Daoy (cell line): ENCODE measurements around the gene SOCS3. TPM values are rescaled to one million over a fixed set of nuclear protein-coding genes. Genes with fewer than 3 reads are reported as not detected.
"Not testable (repeated sequence)": the region's sequence is repeated elsewhere in the genome, so short reads cannot be mapped to it uniquely, and the experiment has no call there.

Source experiments
- DNase-seq: peaks from one replicate; pipeline ENCODE4 v3.0.0-alpha.2; 2015; ENCODE audit warnings: low read depth
- total RNA-seq: library from RNA; depleted of rRNA; stranded (reverse); fragments of >200 nt; shearing (Covaris generic); gene quantifications from 2 replicates; pipeline ENCODE4 v1.2.3, GENCODE V29; 2014

Gene SOCS3
- total RNA-seq, 1 experiment from 2014 or later: 25.3 TPM

GRCh38 chr17:78349891-78350642 lies 9.8 kb downstream of the SOCS3 start:
- no peak for DNase-seq

GRCh38 chr17:78348055-78348770 lies 11.7 kb downstream of the SOCS3 start:
- DNase-seq: no peak

DNA sequence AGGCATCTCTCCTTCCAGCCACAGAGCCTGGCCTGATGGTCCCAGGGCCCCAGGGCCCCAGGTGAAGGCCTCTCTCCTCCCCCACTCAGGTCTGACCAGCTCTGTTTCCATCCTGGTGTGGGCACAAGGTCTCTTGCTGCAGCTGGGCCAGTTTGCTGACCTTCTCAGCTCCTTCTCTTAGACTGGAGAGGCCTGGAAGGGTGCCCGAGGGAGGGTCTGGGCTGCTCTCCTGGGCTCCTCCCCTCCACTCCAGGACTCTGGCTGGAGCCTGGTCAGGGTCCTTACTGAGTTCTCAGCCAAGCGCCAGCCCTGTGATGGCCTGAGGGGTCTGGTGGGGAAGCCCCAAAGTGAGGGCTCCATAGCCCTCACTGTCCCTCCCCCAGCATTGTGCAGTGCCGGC lies 12.4 kb downstream of the SOCS3 start:
- DNase-seq: no peak

- DNase-seq: no peak
Observed at GRCh38 chr17:78346605-78347250, 13.1 kb downstream of the SOCS3 start.

GRCh38 chr17:78345791-78346494 lies 13.9 kb downstream of the SOCS3 start:
- no peak for DNase-seq

DNA sequence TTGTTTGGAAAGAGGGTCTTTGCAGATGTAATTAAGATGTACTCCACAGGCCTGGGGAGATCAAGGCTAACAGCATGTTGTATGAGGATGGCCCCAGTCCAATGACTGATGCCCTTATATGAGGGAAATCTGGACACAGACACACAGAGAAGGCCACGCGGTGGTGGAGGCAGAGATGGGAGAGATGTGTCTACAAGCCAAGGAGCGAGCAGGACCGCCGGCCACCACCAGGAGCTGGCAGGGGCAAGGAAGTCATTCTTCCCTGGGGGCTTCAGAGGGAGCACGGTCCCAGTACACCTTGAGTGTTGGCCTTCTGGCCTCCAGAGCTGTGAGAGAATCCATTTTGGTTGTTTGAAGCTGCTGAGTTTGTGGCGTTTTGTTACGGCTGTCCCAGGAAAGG lies 14.7 kb downstream of the SOCS3 start:
- no peak for DNase-seq

- DNase-seq: no peak
Observed at GRCh38 chr17:78344666-78345065, 15.2 kb downstream of the SOCS3 start.

GRCh38 chr17:78343543-78344201 lies 16.2 kb downstream of the SOCS3 start:
- no peak for DNase-seq

DNA sequence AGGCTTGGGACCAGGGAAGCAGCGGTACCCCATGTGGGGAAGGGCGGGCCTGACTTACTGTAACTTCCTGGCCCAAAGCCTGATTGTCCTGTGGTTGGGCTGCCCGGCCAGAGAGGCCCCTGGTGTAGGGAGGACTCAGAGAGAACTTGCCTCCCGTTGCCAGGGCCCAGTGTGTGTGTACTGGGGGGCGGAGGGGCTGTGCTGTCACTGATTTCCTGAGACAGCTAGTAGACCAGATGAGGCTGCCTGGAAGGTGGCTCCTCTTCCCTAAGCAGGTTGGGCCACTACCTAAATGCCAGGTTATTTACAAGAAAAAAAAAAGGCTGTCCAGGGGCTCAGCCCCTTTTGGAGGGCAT lies 16.7 kb downstream of the SOCS3 start:
- DNase-seq: peak; percentile 91

DNA sequence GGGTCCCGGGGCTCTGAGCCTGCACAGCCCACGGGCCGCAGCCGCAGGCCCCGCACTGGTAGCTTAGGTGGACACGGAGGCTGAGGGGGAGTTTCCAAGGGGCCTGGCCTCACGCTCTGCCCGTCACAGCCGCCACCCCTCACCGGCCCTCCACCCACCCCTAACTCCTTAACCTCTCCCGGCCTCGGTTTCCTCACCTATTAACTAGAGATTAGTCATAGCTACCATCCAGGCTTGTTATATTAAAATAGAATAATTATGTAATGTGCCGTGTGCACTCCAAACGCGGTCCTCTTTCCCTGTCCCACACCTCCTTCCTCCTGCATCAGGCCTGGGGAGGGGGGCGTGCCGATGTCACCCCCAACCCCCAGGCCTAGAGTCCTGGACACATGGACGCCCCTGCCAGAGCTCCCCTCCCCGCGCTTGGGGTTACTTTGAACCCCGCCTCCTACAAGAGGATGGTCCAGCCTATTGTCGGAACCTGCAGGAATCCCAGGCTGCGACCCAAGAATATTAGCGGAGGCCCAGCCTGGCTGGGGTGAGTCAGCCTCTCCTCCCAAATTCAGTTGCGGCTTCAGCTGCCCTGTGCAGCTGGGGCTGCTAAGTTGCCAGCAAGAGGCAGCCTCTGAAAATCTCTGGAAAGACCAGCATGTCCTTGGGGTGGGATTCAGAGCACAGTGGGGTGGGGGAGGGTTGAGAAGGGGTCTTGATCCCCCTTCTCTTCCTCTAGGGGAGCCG lies 17.3 kb downstream of the SOCS3 start:
- DNase-seq: peak; percentile 87

- peak; percentile 81 for DNase-seq
Observed at GRCh38 chr17:78341559-78342448, 18.1 kb downstream of the SOCS3 start.

- no peak for DNase-seq
Observed at GRCh38 chr17:78340183-78340955, 19.5 kb downstream of the SOCS3 start.

GRCh38 chr17:78338486-78339259 lies 21.2 kb downstream of the SOCS3 start:
- DNase-seq: no peak

- peak; percentile 90 for DNase-seq
Observed at GRCh38 chr17:78337244-78338109, 22.4 kb downstream of the SOCS3 start.

- no peak for DNase-seq
Observed at GRCh38 chr17:78335209-78335608, 24.7 kb downstream of the SOCS3 start.

DNA sequence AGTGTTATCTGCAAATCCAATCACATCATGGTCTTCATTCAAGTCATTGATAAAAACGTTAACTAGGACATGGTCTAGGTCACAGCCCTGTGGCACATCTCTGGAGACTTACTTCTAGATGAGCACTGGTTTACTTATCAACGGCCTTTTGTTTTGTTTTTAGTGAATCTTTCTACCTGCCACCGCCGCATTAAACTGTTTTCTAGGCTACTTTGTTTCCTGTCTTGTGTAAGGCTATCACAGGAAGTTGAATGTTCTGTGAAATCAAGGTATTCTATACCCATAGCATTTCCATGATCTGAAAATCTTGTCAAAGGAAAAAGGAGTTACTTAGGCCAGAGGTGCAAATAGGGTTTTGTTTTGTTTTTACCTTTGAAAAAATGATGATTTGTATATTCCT lies 26.9 kb downstream of the SOCS3 start:
- no peak for DNase-seq

DNA sequence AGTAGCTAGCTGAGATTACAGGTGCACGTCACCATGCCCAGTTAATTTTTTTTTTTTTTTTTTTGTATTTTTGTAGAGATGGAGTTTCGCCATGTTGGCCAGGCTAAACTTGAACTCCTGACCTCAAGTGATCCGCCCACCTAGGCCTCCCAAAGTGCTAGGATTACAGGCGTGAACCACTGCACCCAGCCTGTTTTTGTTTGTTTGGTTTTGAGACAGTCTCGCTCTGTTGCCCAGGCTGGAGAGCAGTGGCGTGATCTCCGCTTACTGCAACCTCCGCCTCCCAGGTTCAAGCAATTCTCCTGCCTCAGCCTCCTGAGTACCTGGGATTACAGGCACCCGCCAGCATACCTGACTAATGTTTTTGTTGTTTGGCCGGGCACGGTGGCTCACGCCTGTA lies 28.5 kb downstream of the SOCS3 start:
- DNase-seq: not testable (repeated sequence)
